Hepatocyte (in vitro differentiated cells): Measurements from ENCODE around the gene TMED8.

Experiments
- EZH2 ChIP-seq: fragments of 200-600 bp; sonication (generic); IDR thresholded peaks from 2 replicates; pipeline ENCODE4 v1.6.1; 2016; ENCODE audit warnings: antibody characterized with exemption, mild to moderate bottlenecking, borderline replicate concordance
- EZH2phosphoT487 ChIP-seq: fragments of 200-600 bp; sonication (generic); IDR thresholded peaks from one replicate; pipeline ENCODE4 v1.6.1; 2018; ENCODE audit warnings: antibody characterized with exemption, mild to moderate bottlenecking, low read depth, moderate library complexity; ENCODE audit not compliant: unreplicated experiment, severe bottlenecking
- TF ChIP-seq, protein P1 (sequence below): fragments of 200-600 bp; sonication (generic); IDR thresholded peaks from 2 replicates; pipeline ENCODE4 v1.5.1; 2016; ENCODE audit warnings: antibody characterized with exemption, mild to moderate bottlenecking; ENCODE audit not compliant: poor library complexity

DNA sequence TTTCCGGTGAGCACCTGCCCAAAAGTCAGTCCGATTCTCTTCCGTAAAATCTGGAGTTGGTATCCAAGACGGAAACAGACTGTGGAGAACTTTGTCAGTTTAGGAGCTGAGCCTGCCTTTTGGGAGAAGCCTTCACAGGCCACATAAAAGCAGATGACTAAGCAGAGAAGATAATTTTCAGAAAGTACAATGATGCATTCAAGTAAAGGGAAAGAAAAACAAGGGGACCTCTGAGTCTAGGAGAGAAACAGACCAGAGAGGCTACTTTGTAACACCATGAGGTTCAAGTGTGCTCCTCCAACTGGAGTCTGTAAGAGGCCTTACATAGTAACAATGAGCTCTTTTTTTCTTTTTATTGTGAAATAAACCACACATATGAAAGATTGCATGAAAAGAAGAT is 21.1 kb downstream of the TMED8 start:
- TF ChIP-seq, protein P1, sequence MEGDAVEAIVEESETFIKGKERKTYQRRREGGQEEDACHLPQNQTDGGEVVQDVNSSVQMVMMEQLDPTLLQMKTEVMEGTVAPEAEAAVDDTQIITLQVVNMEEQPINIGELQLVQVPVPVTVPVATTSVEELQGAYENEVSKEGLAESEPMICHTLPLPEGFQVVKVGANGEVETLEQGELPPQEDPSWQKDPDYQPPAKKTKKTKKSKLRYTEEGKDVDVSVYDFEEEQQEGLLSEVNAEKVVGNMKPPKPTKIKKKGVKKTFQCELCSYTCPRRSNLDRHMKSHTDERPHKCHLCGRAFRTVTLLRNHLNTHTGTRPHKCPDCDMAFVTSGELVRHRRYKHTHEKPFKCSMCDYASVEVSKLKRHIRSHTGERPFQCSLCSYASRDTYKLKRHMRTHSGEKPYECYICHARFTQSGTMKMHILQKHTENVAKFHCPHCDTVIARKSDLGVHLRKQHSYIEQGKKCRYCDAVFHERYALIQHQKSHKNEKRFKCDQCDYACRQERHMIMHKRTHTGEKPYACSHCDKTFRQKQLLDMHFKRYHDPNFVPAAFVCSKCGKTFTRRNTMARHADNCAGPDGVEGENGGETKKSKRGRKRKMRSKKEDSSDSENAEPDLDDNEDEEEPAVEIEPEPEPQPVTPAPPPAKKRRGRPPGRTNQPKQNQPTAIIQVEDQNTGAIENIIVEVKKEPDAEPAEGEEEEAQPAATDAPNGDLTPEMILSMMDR: no peak
- TF ChIP-seq EZH2 (no peak), EZH2phosphoT487 (no peak)
